SK-N-SH (cell line): Measurements from ENCODE around the gene NKD1. TPM values are rescaled to one million over a fixed set of nuclear protein-coding genes. Genes with fewer than 3 reads are reported as not detected.
"Not testable (repeated sequence)": the region's sequence is repeated elsewhere in the genome, so short reads cannot be mapped to it uniquely, and the experiment has no call there.

Experiments used
- CTCF ChIA-PET: fragments of 300-600, 350-600 bp; formaldehyde crosslinking; extraction: SDS; loops from one replicate; lab custom pipeline; 2021; lab: Yijun Ruan, JAX
- POLR2A ChIA-PET: fragments of 350-600 bp; sonication (Branson Sonifier 250); formaldehyde crosslinking; extraction: SDS; loops from one replicate; lab custom pipeline; 2020; ENCODE audit warnings: antibody characterized with exemption, inconsistent platforms; lab: Yijun Ruan, JAX
- DNase-seq: peaks from one replicate; pipeline ENCODE4 v3.0.0; 2012
- H2AFZ ChIP-seq: fragments of 200-600 bp; sonication (generic); 2 replicates; pipeline ENCODE4 v1.8.1; 2016; ENCODE audit warnings: antibody characterized with exemption, mild to moderate bottlenecking, low read depth
- H3F3A ChIP-seq: fragments of 200-600 bp; sonication (generic); replicated peaks from 2 replicates; pipeline ENCODE3; 2016; ENCODE audit warnings: antibody characterized with exemption, mild to moderate bottlenecking; ENCODE audit not compliant: insufficient read depth
- H3K27ac ChIP-seq, 2 experiments: fragments of 200-500 bp in 1 of 2; fragments of 200-600 bp in 1 of 2; sonication (Bioruptor generic) in 1 of 2; sonication (generic), shearing (Covaris generic) in 1 of 2; 2 replicates each; pipeline versions ENCODE4 v1.5.1 to v1.6.1; 2014 to 2016; ENCODE audit warnings: low read depth in 2 of 2, inconsistent platforms in 1 of 2, low read length in 1 of 2, mild to moderate bottlenecking in 1 of 2, mixed read lengths in 1 of 2
- H3K27me3 ChIP-seq: fragments of 200-600 bp; sonication (generic), shearing (Covaris generic); 2 replicates; pipeline ENCODE4 v1.6.1; 2016; ENCODE audit warnings: mixed run types; ENCODE audit not compliant: insufficient read depth
- H3K36me3 ChIP-seq, 2 experiments: fragments of 200-500 bp in 1 of 2; fragments of 200-600 bp in 1 of 2; sonication (Bioruptor generic) in 1 of 2; sonication (generic) in 1 of 2; replicated peaks in 1 of 2; 2 replicates each; pipeline versions ENCODE3 to v1.5.1; 2014 to 2016; ENCODE audit warnings: low read length in 1 of 2, mild to moderate bottlenecking in 1 of 2; ENCODE audit not compliant: insufficient read depth in 2 of 2, control insufficient read depth in 1 of 2
- H3K4me1 ChIP-seq, 2 experiments: fragments of 200-500 bp in 1 of 2; fragments of 200-600 bp in 1 of 2; sonication (Bioruptor generic) in 1 of 2; sonication (generic), shearing (Covaris generic) in 1 of 2; 2 replicates each; pipeline versions ENCODE4 v1.5.1 to v1.6.1; 2014 to 2016; ENCODE audit warnings: low read depth in 1 of 2, low read length in 1 of 2, mixed run types in 1 of 2; ENCODE audit not compliant: insufficient read depth in 2 of 2, control insufficient read depth in 1 of 2
- H3K4me2 ChIP-seq: fragments of 200-600 bp; sonication (generic), shearing (Covaris generic); 2 replicates; pipeline ENCODE4 v1.6.1; 2017; ENCODE audit warnings: mixed run types
- H3K4me3 ChIP-seq, 2 experiments: fragments of 200-500 bp in 1 of 2; fragments of 200-600 bp in 1 of 2; sonication (Bioruptor generic) in 1 of 2; sonication (generic), shearing (Covaris generic) in 1 of 2; 2 replicates each; pipeline versions ENCODE4 v1.5.1 to v1.8.1; 2014 to 2016; ENCODE audit warnings: low read depth in 2 of 2, inconsistent platforms in 1 of 2, low read length in 1 of 2, mild to moderate bottlenecking in 1 of 2, mixed read lengths in 1 of 2, moderate library complexity in 1 of 2
- H3K79me2 ChIP-seq: fragments of 200-600 bp; sonication (generic); 2 replicates; pipeline ENCODE4 v1.8.1; 2017; ENCODE audit warnings: mild to moderate bottlenecking; ENCODE audit not compliant: insufficient read depth
- H3K9ac ChIP-seq: fragments of 200-600 bp; sonication (generic); 2 replicates; pipeline ENCODE4 v1.6.1; 2017; ENCODE audit warnings: mixed run types
- H3K9me2 ChIP-seq: fragments of 200-600 bp; sonication (generic); 2 replicates; pipeline ENCODE4 v1.6.1; 2017; ENCODE audit warnings: mixed run types
- H3K9me3 ChIP-seq: fragments of 200-600 bp; sonication (generic); 2 replicates; pipeline ENCODE4 v1.6.1; 2017; ENCODE audit warnings: mixed run types, mild to moderate bottlenecking, moderate library complexity
- H4K20me1 ChIP-seq: fragments of 200-600 bp; sonication (generic); 2 replicates; pipeline ENCODE4 v1.6.1; 2017; ENCODE audit warnings: mild to moderate bottlenecking, mixed run types; ENCODE audit not compliant: insufficient read depth
- ELF1 ChIP-seq: IDR thresholded peaks from 2 replicates; pipeline ENCODE4 v1.4.0; 2012
- EP300 ChIP-seq, 2 experiments: IDR thresholded peaks; 2 replicates each; pipeline versions ENCODE4 v1.4.0 to v1.6.1; 2012; ENCODE audit warnings: borderline replicate concordance in 1 of 2, low read depth in 1 of 2, low read length in 1 of 2
- FOSL2 ChIP-seq: IDR thresholded peaks from 2 replicates; pipeline ENCODE4 v1.4.0; 2012; ENCODE audit warnings: low read depth, mild to moderate bottlenecking, moderate library complexity, borderline replicate concordance
- FOXJ3 ChIP-seq: sonication (generic); formaldehyde crosslinking; IDR thresholded peaks from 2 replicates; pipeline ENCODE4 v1.5.1; 2020; ENCODE audit warnings: mild to moderate bottlenecking, missing genetic modification reagents
- FOXM1 ChIP-seq: IDR thresholded peaks from 2 replicates; pipeline ENCODE4 v1.4.0; 2012; ENCODE audit warnings: low read depth, mild to moderate bottlenecking
- PBX3 ChIP-seq: IDR thresholded peaks from 2 replicates; pipeline ENCODE4; 2012
- RAD21 ChIP-seq: IDR thresholded peaks from 2 replicates; pipeline ENCODE4 v1.6.1; 2012; ENCODE audit warnings: mild to moderate bottlenecking, low read length
- RXRA ChIP-seq: IDR thresholded peaks from 2 replicates; pipeline ENCODE4 v1.4.0; 2012; ENCODE audit warnings: low read depth, mild to moderate bottlenecking, borderline replicate concordance
- SIN3A ChIP-seq: IDR thresholded peaks from 2 replicates; pipeline ENCODE4 v1.6.1; 2012; ENCODE audit warnings: low read depth, mild to moderate bottlenecking, low read length, moderate library complexity, borderline replicate concordance
- SMC3 ChIP-seq: IDR thresholded peaks from 2 replicates; pipeline ENCODE4 v1.6.1; 2012; ENCODE audit warnings: low read depth, low read length, improper control_type of control experiment
- TAF1 ChIP-seq: IDR thresholded peaks from 2 replicates; pipeline ENCODE4 v1.6.1; 2012; ENCODE audit warnings: low read depth, mild to moderate bottlenecking, low read length, moderate library complexity, borderline replicate concordance
- TCF12 ChIP-seq: IDR thresholded peaks from 2 replicates; pipeline ENCODE4 v1.4.0; 2012
- USF2 ChIP-seq: fragments of 150-350 bp; IDR thresholded peaks from 2 replicates; pipeline ENCODE4 v1.6.1; 2017; ENCODE audit warnings: antibody characterized with exemption, low read length, low read depth, borderline replicate concordance
- WGBS: methylation state at CpG from one replicate; pipeline ENCODE4 v1.1.6; 2017; ENCODE audit warnings: low lambda C conversion rate; 5-methylcytosine and 5-hydroxymethylcytosine counted together
- polyA plus RNA-seq, 3 experiments: library from polyadenylated mRNA; depleted of rRNA; stranded (reverse); fragments of >200 nt; gene quantifications; 2 replicates each; pipeline ENCODE4 v1.2.3, GENCODE V29; 2012
- TF ChIP-seq, protein P1 (sequence below): IDR thresholded peaks from 2 replicates; pipeline ENCODE4 v1.6.1; 2012; ENCODE audit warnings: mild to moderate bottlenecking, low read depth, low read length, moderate library complexity

Gene NKD1
- polyA plus RNA-seq, 1 of the 3 experiments (the other 2 are of a cell fraction) = 0.02 TPM

- no peak overlapping the region for H3K27ac ChIP-seq
- CTCF ChIA-PET = interaction anchor here (1.1 kb wide), 1 partner anchor 15 kb away, joined by 3 read pairs; no protein-coding TSS in a partner anchor
- 36% methylated on average over 2 of the region's 2 CpGs for WGBS
- H3K36me3 ChIP-seq = no peaks in the 10 kb centered on the region
- no peaks in the 10 kb centered on the region for H3K9me2 ChIP-seq
- H3K9ac ChIP-seq = no peak overlapping the region
- no peaks in the 10 kb centered on the region for H4K20me1 ChIP-seq
- TF ChIP-seq ELF1 (no peak), SIN3A (no peak), SMC3 (no peak), FOXM1 (no peak), EP300 (IDR thresholded peaks at IDR 0.05; ENCODE audit: borderline replicate concordance in 1 of 2, low read depth in 1 of 2, low read length in 1 of 2) (no peak), USF2 (no peak), FOXJ3 (CRISPR knock-in tag) (no peak), FOSL2 (no peak), TCF12 (no peak), RXRA (no peak), PBX3 (no peak), RAD21 (no peak), TAF1 (no peak)
- TF ChIP-seq, protein P1, sequence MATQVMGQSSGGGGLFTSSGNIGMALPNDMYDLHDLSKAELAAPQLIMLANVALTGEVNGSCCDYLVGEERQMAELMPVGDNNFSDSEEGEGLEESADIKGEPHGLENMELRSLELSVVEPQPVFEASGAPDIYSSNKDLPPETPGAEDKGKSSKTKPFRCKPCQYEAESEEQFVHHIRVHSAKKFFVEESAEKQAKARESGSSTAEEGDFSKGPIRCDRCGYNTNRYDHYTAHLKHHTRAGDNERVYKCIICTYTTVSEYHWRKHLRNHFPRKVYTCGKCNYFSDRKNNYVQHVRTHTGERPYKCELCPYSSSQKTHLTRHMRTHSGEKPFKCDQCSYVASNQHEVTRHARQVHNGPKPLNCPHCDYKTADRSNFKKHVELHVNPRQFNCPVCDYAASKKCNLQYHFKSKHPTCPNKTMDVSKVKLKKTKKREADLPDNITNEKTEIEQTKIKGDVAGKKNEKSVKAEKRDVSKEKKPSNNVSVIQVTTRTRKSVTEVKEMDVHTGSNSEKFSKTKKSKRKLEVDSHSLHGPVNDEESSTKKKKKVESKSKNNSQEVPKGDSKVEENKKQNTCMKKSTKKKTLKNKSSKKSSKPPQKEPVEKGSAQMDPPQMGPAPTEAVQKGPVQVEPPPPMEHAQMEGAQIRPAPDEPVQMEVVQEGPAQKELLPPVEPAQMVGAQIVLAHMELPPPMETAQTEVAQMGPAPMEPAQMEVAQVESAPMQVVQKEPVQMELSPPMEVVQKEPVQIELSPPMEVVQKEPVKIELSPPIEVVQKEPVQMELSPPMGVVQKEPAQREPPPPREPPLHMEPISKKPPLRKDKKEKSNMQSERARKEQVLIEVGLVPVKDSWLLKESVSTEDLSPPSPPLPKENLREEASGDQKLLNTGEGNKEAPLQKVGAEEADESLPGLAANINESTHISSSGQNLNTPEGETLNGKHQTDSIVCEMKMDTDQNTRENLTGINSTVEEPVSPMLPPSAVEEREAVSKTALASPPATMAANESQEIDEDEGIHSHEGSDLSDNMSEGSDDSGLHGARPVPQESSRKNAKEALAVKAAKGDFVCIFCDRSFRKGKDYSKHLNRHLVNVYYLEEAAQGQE = no peak
- TF ChIP-seq, all 33 proteins: peak for 0
- Histone ChIP-seq H3K4me2 (no peak overlapping the region), H3K27me3 (0 out of 2 replicates have a peak, but pooled peaks cover 8% of the 10 kb centered on the region), H3F3A (no peaks in the 10 kb centered on the region), H3K9me3 (no peaks in the 10 kb centered on the region), H3K4me3 (no peak overlapping the region), H3K79me2 (no peaks in the 10 kb centered on the region), H3K4me1 (peaks cover 0 to 3% of the 10 kb centered on the region in 2 experiments; a peak in 1 of 4 replicates), H2AFZ (no peak overlapping the region)
- no peak for DNase-seq
- POLR2A ChIA-PET = no interaction called here
These were observed 29.9 kb downstream of the NKD1 start for GRCh38 chr16:50578137-50578536.

GRCh38 chr16:50579373-50579772 is 31.2 kb downstream of the NKD1 start:
- 93% methylated on average over 32 of the region's 32 CpGs for WGBS
- DNase-seq, H3K9me3 ChIP-seq, POLR2A ChIA-PET, H3K9ac ChIP-seq, H2AFZ ChIP-seq, H3K79me2 ChIP-seq, H4K20me1 ChIP-seq, H3K4me2 ChIP-seq, H3K36me3 ChIP-seq, CTCF ChIA-PET, H3F3A ChIP-seq, H3K4me3 ChIP-seq, H3K27ac ChIP-seq, H3K9me2 ChIP-seq, H3K27me3 ChIP-seq, H3K4me1 ChIP-seq: not testable (repeated sequence)
